ENCODE data around the gene MRPL40. TPM values are rescaled to one million over a fixed set of nuclear protein-coding genes. Genes with fewer than 3 reads are reported as not detected.

MRPL40 gene
- total RNA-seq, 1 donor from 2014 or later, result 34.8 TPM

Other genes starting within 250 kb of the MRPL40 start
- gene CLTCL1, start 140.8 kb upstream of the MRPL40 start, total RNA-seq, result 0.60 and 1.5 TPM in 2 replicates
- 36.0 and 36.1 TPM in 2 replicates for gene HIRA, start 812 bp upstream of the MRPL40 start, total RNA-seq
- 26.2 and 26.9 TPM in 2 replicates for gene C22orf39, start 15.2 kb downstream of the MRPL40 start, total RNA-seq
- 103 and 110 TPM in 2 replicates for gene UFD1, start 46.6 kb downstream of the MRPL40 start, total RNA-seq
- 101 and 108 TPM in 2 replicates for gene CDC45, start 47.4 kb downstream of the MRPL40 start, total RNA-seq
- 1.2 and 1.5 TPM in 2 replicates for gene CLDN5, start 91.9 kb downstream of the MRPL40 start, total RNA-seq